VCaP (cell line): ENCODE results near the gene RSU1.

ENCODE experiments used
- H3K27ac ChIP-seq: fragments of 450-650 bp; 2 replicates; pipeline ENCODE4 v1.5.1; 2017
- TF ChIP-seq, protein P1 (sequence below): fragments of 450-650 bp; conservative IDR thresholded peaks from 2 replicates; pipeline ENCODE4 v1.5.1; 2017; ENCODE audit warnings: mild to moderate bottlenecking, moderate library complexity

The RSU1 gene

GRCh38 chr10:16822027-16822426 is 4.8 kb upstream of the RSU1 start:
- H3K27ac ChIP-seq, result no peak overlapping the region
- TF ChIP-seq, protein P1, sequence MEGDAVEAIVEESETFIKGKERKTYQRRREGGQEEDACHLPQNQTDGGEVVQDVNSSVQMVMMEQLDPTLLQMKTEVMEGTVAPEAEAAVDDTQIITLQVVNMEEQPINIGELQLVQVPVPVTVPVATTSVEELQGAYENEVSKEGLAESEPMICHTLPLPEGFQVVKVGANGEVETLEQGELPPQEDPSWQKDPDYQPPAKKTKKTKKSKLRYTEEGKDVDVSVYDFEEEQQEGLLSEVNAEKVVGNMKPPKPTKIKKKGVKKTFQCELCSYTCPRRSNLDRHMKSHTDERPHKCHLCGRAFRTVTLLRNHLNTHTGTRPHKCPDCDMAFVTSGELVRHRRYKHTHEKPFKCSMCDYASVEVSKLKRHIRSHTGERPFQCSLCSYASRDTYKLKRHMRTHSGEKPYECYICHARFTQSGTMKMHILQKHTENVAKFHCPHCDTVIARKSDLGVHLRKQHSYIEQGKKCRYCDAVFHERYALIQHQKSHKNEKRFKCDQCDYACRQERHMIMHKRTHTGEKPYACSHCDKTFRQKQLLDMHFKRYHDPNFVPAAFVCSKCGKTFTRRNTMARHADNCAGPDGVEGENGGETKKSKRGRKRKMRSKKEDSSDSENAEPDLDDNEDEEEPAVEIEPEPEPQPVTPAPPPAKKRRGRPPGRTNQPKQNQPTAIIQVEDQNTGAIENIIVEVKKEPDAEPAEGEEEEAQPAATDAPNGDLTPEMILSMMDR, result no peak

- TF ChIP-seq, protein P1, result no peak
- no peak overlapping the region for H3K27ac ChIP-seq
Observed at GRCh38 chr10:16820421-16820820, 3.2 kb upstream of the RSU1 start.

DNA sequence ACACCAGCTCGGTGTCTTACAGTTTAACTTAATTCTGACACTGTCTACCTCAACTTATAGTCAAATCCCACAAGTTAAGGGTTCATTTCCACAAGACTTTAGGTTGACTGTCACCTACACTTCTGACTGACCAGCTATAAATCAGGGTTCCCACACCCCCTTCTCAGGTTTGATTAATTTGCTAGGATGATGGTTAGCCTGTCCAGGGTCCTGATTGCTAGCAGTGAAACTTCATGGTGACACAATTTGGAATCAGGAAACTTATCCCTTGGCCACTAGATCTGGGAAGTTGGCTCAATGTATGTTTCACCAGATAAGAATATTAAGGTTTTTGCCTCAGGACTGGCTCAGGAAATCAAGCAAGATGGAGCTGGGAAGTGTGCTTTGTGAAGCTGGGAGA is 2.8 kb upstream of the RSU1 start:
- H3K27ac ChIP-seq, result no peak overlapping the region
- TF ChIP-seq, protein P1, result no peak

- TF ChIP-seq, protein P1, result no peak
- H3K27ac ChIP-seq, result no peak overlapping the region
Observed at GRCh38 chr10:16819436-16819835, 2.2 kb upstream of the RSU1 start.

DNA sequence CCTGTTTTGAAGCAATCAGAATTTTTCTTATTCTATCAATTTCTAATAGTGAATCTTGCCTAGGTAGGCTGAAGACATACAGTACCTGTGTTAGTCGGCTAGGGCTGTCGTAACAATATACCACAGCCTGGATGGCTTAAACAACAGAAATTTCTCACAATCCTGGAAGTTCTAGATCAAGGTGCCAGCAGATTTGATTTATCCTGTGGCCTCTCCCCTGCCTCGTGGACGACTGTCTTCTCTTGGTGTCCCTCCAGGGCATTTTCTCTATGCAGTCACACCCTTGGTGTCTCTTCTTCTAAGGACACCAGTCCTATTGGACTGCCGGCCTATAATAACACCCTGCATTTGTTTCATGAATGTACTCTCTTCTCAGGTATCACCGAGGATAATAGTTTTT is 1.8 kb upstream of the RSU1 start:
- TF ChIP-seq, protein P1, result no peak
- H3K27ac ChIP-seq, result no peak overlapping the region

DNA sequence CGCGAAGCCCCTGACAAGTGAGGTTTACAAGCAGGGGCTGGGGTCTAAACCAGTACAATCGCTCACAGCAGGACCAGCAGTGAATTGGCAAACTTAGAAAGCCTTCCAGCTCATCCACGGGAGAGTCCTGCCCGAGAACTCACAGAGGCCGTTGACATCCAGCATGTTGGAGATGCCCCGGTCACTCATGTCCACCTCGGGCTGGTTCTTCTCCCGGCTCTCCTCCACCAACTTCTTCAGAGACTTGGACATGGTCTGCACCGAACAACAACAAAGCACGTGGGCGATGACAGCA is 447 bp downstream of the RSU1 start:
- H3K27ac ChIP-seq, result peak overlapping the region; percentile 38; the same call in 1 of the 2 replicates
- TF ChIP-seq, protein P1, result no peak

DNA sequence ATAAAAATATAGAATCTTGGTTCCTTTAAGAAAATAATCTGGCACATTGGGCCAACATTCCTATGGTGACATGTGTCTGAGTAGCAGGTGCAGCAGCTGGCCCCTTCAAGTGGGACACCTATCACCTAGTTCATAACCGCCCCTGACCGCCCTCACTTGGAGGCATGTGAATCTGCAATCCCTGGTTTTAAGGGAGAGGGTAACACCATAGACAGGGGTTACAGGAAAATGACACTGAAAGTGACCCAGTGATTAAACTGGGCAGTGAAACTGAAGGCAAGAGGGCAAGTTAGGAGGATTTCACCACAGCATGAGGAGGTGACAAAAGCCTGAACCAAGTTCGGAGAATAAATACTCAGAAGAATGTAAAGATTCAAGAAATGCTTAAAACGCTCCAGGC is 1.1 kb downstream of the RSU1 start:
- H3K27ac ChIP-seq, result no peak overlapping the region
- TF ChIP-seq, protein P1, result no peak

- H3K27ac ChIP-seq, result no peak overlapping the region
- TF ChIP-seq, protein P1, result no peak
Observed at GRCh38 chr10:16814012-16814411, 3.2 kb downstream of the RSU1 start.
